Tibial artery (tissue), 4 donors: ENCODE data around the gene PLPPR5.

Experiments used
- DNase-seq, 2 donors: peaks; one replicate each; pipeline ENCODE4 v3.0.0-alpha.2; 2019
- H3K27ac ChIP-seq, 2 donors: fragments of 200-600 bp; sonication (generic) in 1 of 2; 1 replicate in 1 of 2; 2 replicates in 1 of 2; pipeline ENCODE4 v1.5.1; 2018 to 2019; ENCODE audit warnings: mild to moderate bottlenecking in 1 of 2
- H3K27me3 ChIP-seq, 2 donors: fragments of 200-600 bp; sonication (generic) in 1 of 2; one replicate each; pipeline versions ENCODE4 v1.5.1 to v1.6.0; 2016 to 2019
- H3K36me3 ChIP-seq, 3 donors: fragments of 200-600 bp; sonication (generic) in 2 of 3; one replicate each; pipeline ENCODE4 v1.5.1; 2016 to 2019; ENCODE audit warnings: mild to moderate bottlenecking in 2 of 3
- H3K4me1 ChIP-seq, 4 donors: fragments of 200-600 bp; sonication (generic) in 2 of 4; 1 replicate in 3 of 4; 2 replicates in 1 of 4; pipeline ENCODE4 v1.5.1; 2016 to 2019
- H3K4me3 ChIP-seq, 2 donors: fragments of 200-600 bp; sonication (generic) in 1 of 2; 1 replicate in 1 of 2; 2 replicates in 1 of 2; pipeline ENCODE4 v1.5.1; 2018 to 2019; ENCODE audit warnings: mild to moderate bottlenecking in 2 of 2
- H3K9me3 ChIP-seq, 3 donors: fragments of 200-600 bp; sonication (generic) in 1 of 3; one replicate each; pipeline ENCODE4 v1.5.1; 2016 to 2019
- CTCF ChIP-seq, 2 experiments: fragments of 200-600 bp in 1 of 2; fragments of 450-650 bp in 1 of 2; IDR thresholded peaks; one replicate each; pipeline ENCODE4 v1.5.1; 2017 to 2019; ENCODE audit warnings: antibody characterized with exemption in 2 of 2, mild to moderate bottlenecking in 1 of 2, moderate library complexity in 1 of 2
- intact Hi-C: fragments of 100-400 bp; cut with DNase I; formaldehyde crosslinking; loops from one replicate; pipeline ENCODE4 v1.15.0; 2023; ENCODE audit warnings: low total_unique reads

The PLPPR5 gene

GRCh38 chr1:98967122-98967521 lies 37.5 kb downstream of the PLPPR5 start:
- DNase-seq, result no peak
- no peak for TF ChIP-seq CTCF (IDR thresholded peaks at IDR 0.05)
- Histone ChIP-seq H3K4me1 (no peaks in the 10 kb centered on the region), H3K4me3 (no peak overlapping the region), H3K9me3 (no peaks in the 10 kb centered on the region), H3K36me3 (no peaks in the 10 kb centered on the region), H3K27me3 (peaks cover 0 to 2% of the 10 kb centered on the region in 2 donors), H3K27ac (no peak overlapping the region)
- intact Hi-C loops, result no loop called here

GRCh38 chr1:98965394-98965793 lies 39.3 kb downstream of the PLPPR5 start:
- H3K36me3 ChIP-seq, result no peaks in the 10 kb centered on the region
- H3K27me3 ChIP-seq, result peaks cover 0 to 2% of the 10 kb centered on the region in 2 donors
- H3K4me3 ChIP-seq, result no peak overlapping the region
- TF ChIP-seq CTCF (IDR thresholded peaks at IDR 0.05), result no peak
- no peak for DNase-seq
- no peak overlapping the region for H3K27ac ChIP-seq
- intact Hi-C loops, result no loop called here
- no peaks in the 10 kb centered on the region for H3K4me1 ChIP-seq
- H3K9me3 ChIP-seq, result no peaks in the 10 kb centered on the region

GRCh38 chr1:98964198-98964597 lies 40.5 kb downstream of the PLPPR5 start:
- intact Hi-C loops, result no loop called here
- TF ChIP-seq CTCF (IDR thresholded peaks at IDR 0.05), result no peak
- no peak for DNase-seq
- Histone ChIP-seq H3K27me3 (peaks cover 0 to 2% of the 10 kb centered on the region in 2 donors), H3K4me3 (no peak overlapping the region), H3K9me3 (no peaks in the 10 kb centered on the region), H3K36me3 (no peaks in the 10 kb centered on the region), H3K27ac (no peak overlapping the region), H3K4me1 (no peaks in the 10 kb centered on the region)

GRCh38 chr1:98963064-98963758 lies 41.5 kb downstream of the PLPPR5 start:
- DNase-seq, result no peak
- Histone ChIP-seq H3K36me3 (no peaks in the 10 kb centered on the region), H3K9me3 (no peaks in the 10 kb centered on the region), H3K27me3 (peaks cover 0 to 5% of the 10 kb centered on the region in 2 donors), H3K4me3 (no peak overlapping the region), H3K27ac (no peak overlapping the region), H3K4me1 (no peaks in the 10 kb centered on the region)
- intact Hi-C loops, result no loop called here
- no peak for TF ChIP-seq CTCF (IDR thresholded peaks at IDR 0.05)

GRCh38 chr1:98962156-98962555 lies 42.5 kb downstream of the PLPPR5 start:
- Histone ChIP-seq H3K9me3 (no peaks in the 10 kb centered on the region), H3K27ac (no peak overlapping the region), H3K27me3 (peaks cover 0 to 5% of the 10 kb centered on the region in 2 donors), H3K4me3 (no peak overlapping the region), H3K4me1 (no peaks in the 10 kb centered on the region), H3K36me3 (no peaks in the 10 kb centered on the region)
- TF ChIP-seq CTCF (IDR thresholded peaks at IDR 0.05), result no peak
- intact Hi-C loops, result no loop called here
- no peak for DNase-seq

- no peaks in the 10 kb centered on the region for H3K36me3 ChIP-seq
- no peak for DNase-seq
- H3K9me3 ChIP-seq, result no peaks in the 10 kb centered on the region
- H3K4me1 ChIP-seq, result no peaks in the 10 kb centered on the region
- H3K27me3 ChIP-seq, result no peaks in the 10 kb centered on the region
- TF ChIP-seq CTCF (IDR thresholded peaks at IDR 0.05), result no peak
- intact Hi-C loops, result no loop called here
- H3K4me3 ChIP-seq, result no peak overlapping the region
- no peak overlapping the region for H3K27ac ChIP-seq
These were observed 55.0 kb downstream of the PLPPR5 start for GRCh38 chr1:98949621-98950020.
